T-helper 1 cell treated with Interleukin-12 subunit alpha and Interleukin-12 subunit beta and Interleukin-4 antibody, amounts not matched to agents 30 μg/mL and 1 μg/mL, for 36 hours (primary cell): ENCODE measurements around the gene OOSP4B.

Source experiments
- H3K27ac Mint-ChIP-seq: one replicate; pipeline ENCODE4 v1.8.0; 2021; ENCODE audit warnings: mild to moderate bottlenecking, mixed read lengths
- H3K27me3 Mint-ChIP-seq: one replicate; pipeline ENCODE4 v1.8.0; 2021; ENCODE audit warnings: low read depth, mixed read lengths
- H3K36me3 Mint-ChIP-seq: one replicate; pipeline ENCODE4 v1.8.0; 2021; ENCODE audit warnings: low read depth, mixed read lengths
- H3K4me1 Mint-ChIP-seq: one replicate; pipeline ENCODE4 v1.8.0; 2021; ENCODE audit warnings: low read depth, mixed read lengths
- H3K4me3 Mint-ChIP-seq: one replicate; pipeline ENCODE4 v1.8.0; 2021; ENCODE audit warnings: mild to moderate bottlenecking, moderate library complexity, mixed read lengths
- H3K9me3 Mint-ChIP-seq: one replicate; pipeline ENCODE4 v1.8.0; 2021; ENCODE audit warnings: mixed read lengths

Gene OOSP4B

GRCh38 chr11:60080535-60080934 lies 63.6 kb downstream of the OOSP4B start:
- Mint-ChIP-seq H3K4me1 (no peaks in the 10 kb centered on the region), H3K27ac (no peak overlapping the region), H3K9me3 (no peaks in the 10 kb centered on the region), H3K4me3 (no peak overlapping the region), H3K36me3 (no peaks in the 10 kb centered on the region), H3K27me3 (no peaks in the 10 kb centered on the region)
